NCI-H146 treated with DMSO at 0.1 percent for 48 hours (cell line): ENCODE data around the gene ZNF160.

Source experiments
- DNase-seq: peaks from one replicate; lab custom pipeline; 2025; ENCODE audit not compliant: unreplicated experiment; lab: John Stamatoyannopoulos, UW

The ZNF160 gene

GRCh38 chr19:53019684-53020083 lies 83.5 kb downstream of the ZNF160 start:
- DNase-seq = no peak
